Astrocyte of the cerebellum (primary cell): ENCODE measurements around the gene IPCEF1.
"Not testable (repeated sequence)": the region's sequence is repeated elsewhere in the genome, so short reads cannot be mapped to it uniquely, and the experiment has no call there.

Source experiments
- DNase-seq: peaks from one replicate; pipeline ENCODE4 v3.0.0-alpha.2; 2011; ENCODE audit warnings: low read depth
- H3K4me3 ChIP-seq: 2 replicates; pipeline ENCODE4 v1.5.1; 2011; ENCODE audit warnings: mild to moderate bottlenecking, low read depth, low read length, moderate library complexity
- in situ Hi-C: cut with HindIII; loops from 2 replicates; pipeline ENCODE4 v1.10.0; 2017; ENCODE audit warnings: low sequenced_read_pairs
- TF ChIP-seq, protein P1 (sequence below): IDR thresholded peaks from 2 replicates; pipeline ENCODE4 v1.5.1; 2012; ENCODE audit warnings: low read length, low read depth, moderate library complexity, mild to moderate bottlenecking; ENCODE audit errors: missing control alignments

Gene IPCEF1

DNA sequence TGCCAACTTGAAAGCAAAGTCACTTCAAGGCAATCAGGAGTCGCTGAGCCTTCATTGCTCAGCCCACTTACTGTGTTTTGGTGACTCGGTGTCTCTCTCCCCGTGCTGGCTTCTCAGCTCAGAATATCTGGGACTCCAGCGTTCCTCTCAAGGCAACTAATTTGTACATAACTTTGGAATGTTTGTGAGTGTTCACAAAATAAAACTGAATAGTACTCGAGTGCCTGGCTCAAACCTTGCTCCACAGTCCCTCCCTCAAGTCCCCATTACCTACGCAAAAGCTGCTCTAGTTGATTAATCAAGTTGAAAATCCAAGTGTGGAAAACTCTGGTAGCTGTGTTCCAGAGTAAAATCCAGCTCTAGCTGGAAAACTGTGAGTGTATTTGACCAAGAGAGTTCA is 8.6 kb downstream of the IPCEF1 start:
- no peak for DNase-seq
- H3K4me3 ChIP-seq = no peak overlapping the region
- TF ChIP-seq, protein P1, sequence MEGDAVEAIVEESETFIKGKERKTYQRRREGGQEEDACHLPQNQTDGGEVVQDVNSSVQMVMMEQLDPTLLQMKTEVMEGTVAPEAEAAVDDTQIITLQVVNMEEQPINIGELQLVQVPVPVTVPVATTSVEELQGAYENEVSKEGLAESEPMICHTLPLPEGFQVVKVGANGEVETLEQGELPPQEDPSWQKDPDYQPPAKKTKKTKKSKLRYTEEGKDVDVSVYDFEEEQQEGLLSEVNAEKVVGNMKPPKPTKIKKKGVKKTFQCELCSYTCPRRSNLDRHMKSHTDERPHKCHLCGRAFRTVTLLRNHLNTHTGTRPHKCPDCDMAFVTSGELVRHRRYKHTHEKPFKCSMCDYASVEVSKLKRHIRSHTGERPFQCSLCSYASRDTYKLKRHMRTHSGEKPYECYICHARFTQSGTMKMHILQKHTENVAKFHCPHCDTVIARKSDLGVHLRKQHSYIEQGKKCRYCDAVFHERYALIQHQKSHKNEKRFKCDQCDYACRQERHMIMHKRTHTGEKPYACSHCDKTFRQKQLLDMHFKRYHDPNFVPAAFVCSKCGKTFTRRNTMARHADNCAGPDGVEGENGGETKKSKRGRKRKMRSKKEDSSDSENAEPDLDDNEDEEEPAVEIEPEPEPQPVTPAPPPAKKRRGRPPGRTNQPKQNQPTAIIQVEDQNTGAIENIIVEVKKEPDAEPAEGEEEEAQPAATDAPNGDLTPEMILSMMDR = no peak
- in situ Hi-C loops = no loop called here

DNA sequence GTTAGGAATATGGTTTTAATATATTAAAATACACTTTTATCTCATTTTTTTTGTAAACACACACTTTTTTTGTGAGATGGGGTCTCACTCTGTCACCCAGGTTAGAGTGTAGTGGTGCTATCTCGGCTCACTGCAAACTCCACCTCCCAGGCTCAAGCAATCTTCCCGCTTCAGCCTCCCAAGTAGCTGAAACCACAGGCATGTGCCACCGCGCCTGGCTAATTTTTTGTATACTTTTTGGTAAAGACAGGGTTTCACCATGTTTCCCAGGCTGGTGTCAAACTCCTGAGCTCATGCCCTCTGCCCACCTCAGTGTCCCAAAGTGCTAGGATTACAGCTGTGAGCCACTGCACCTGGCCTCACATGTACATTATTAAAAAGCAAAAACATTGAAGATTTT is 10.8 kb downstream of the IPCEF1 start:
- DNase-seq = no peak
- in situ Hi-C loops = no loop called here
- H3K4me3 ChIP-seq = no peak overlapping the region
- TF ChIP-seq, protein P1 = no peak

DNA sequence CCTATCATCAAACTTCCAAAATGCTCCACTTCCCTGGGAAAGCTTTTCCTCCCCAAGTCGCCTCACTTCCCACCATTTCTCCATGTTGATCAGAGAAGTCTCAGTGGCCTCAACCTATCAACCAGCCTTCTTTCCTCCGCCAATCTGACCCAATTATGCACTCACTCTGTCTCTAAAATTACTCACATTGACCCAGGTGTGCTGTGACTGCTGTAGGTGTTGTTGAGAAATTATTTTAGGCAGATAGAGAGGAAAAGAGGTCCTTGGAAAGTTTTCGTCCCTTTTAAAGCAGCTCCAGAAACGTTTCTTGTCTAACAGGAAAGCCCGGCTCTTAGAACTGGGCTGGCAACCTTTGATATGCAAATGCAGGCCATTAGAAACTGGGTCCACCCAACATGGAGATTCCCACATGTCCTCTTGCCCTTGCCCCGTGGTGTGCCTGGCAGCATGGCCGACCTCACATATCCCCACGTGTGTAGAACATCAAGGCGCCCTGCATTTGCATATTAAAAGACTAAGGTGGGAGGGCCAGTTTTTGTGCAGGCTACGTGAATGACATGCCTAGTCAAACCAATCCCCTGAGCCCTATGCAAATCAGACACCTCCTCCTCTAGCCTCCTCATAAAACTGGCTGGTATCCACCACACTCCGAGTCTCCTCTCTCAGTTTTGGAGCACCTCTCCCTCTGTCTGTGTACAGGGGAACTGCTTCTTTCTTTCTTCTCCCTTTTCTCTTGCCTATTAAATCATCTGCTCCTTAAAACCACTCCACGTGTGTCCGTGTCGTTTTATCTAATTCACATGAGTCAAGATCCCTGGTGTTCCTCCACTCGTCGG is 12.9 kb downstream of the IPCEF1 start:
- in situ Hi-C loops = no loop called here
- TF ChIP-seq, protein P1 = peak; percentile 55
- DNase-seq = peak; percentile 38
- no peak overlapping the region for H3K4me3 ChIP-seq

DNA sequence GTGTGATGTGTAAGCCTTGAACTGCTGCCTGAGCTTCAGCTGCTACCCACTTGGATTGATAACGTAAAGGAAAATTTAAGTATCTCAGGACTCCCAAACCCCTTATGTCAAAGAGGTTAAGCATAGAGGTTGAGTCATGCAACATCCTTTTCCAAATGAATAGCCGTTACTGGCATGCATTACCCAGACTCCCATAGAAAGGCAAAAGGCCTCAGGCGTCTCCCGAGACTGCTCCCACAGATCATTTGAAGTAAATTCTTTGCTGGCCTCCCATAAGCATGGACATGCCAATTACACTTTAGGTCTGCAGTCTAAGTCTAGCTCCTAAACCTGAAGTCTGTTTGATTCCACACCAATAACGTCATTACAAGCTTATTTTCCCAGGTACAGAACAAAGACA is 14.7 kb downstream of the IPCEF1 start:
- H3K4me3 ChIP-seq = no peak overlapping the region
- no peak for DNase-seq
- TF ChIP-seq, protein P1 = no peak
- in situ Hi-C loops = no loop called here

DNA sequence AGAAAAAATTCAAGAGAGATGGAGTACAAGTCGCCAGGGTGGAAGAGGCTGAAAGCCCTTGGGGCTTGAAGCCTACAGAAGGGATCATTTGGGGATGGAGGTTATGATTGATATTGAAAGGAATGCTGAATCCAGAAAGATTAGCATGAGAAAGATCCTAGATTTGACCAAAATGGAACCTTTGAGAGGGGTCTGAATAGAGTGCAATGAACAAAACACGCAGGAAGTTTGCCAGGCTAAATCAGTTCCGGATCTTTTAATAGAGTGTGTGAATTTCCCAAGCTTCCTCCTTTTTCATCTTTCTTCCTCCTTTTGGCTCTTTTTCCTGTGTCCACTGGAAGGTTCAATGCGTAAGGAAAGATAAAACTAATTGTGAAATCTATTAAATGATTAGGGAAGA is 15.3 kb downstream of the IPCEF1 start:
- no peak for DNase-seq
- TF ChIP-seq, protein P1 = no peak
- in situ Hi-C loops = no loop called here
- no peak overlapping the region for H3K4me3 ChIP-seq

DNA sequence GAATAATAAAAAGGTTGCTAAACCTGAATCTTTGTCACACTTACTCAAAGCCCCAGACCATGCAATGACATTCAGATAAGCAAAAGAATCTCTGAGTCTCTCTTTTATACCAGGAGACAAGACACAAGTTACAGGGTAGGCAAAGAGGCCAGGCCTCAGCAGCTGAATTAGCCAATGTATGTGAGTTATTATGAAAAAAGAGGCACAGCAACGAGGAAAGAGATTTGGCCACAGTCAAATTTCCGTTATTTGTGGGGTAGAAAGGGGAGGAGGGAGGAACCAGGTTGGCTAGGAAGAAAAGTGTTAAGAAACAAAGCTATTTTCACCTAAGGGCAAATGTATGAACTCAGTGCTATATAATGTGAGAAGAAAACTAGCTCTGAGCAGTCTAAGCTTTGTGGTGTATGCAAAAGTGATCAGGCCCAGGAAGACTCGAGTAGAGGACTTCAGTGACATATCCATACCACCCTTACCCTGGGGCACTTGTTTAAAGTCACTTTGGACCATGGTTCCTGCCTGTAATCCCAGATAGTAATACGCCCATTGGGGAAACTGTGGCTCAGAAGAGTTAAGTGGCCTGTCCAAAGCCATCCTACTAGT is 19.1 kb downstream of the IPCEF1 start:
- H3K4me3 ChIP-seq = no peak overlapping the region
- TF ChIP-seq, protein P1 = no peak
- in situ Hi-C loops = no loop called here
- no peak for DNase-seq

DNA sequence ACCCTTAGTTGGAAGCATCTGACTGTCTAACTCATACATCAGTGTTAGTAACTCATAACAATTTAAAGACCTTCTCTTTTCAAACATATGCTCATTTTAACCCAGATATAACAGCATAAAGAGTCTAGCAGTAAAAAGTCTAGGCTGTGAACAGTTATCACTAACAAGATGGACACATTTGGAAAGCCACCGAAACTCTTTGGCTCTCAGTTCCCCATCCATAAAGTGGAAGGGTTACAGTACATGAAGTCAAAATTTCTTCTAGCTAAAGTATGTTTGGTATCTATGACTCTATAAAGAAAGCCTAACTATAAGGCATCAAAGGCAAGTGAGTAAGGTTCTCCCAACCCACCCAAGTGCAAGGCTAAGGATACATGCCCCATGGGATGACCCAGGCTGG is 22.5 kb downstream of the IPCEF1 start:
- DNase-seq, H3K4me3 ChIP-seq, in situ Hi-C loops: not testable (repeated sequence)
